CD4-positive, CD25-positive, alpha-beta regulatory T cell (primary cell): ENCODE results near the gene RIMBP2. TPM values are rescaled to one million over a fixed set of nuclear protein-coding genes. Genes with fewer than 3 reads are reported as not detected.

Experiments
- ATAC-seq, 2 donors: fragments of 150-1000 bp; cut with Tn5 transposase; one replicate each; pipeline ENCODE4 v1.10.0; 2021; ENCODE audit warnings: low read depth in 2 of 2, moderate number of reproducible peaks in 2 of 2, moderate library complexity in 1 of 2
- DNase-seq, 3 donors: peaks; one replicate each; pipeline versions ENCODE4 v3.0.0 to v3.0.0-alpha.2; 2012 to 2022; ENCODE audit warnings: mixed read lengths in 1 of 3
- H3K27ac ChIP-seq: one replicate; pipeline ENCODE4 v1.7.0; 2013; ENCODE audit warnings: mild to moderate bottlenecking, low read length; ENCODE audit not compliant: insufficient read depth, poor library complexity, severe bottlenecking
- H3K27me3 ChIP-seq: one replicate; pipeline ENCODE4 v1.7.0; 2013; ENCODE audit warnings: low read length; ENCODE audit not compliant: control insufficient read depth, insufficient read depth
- H3K36me3 ChIP-seq: one replicate; pipeline ENCODE4 v1.7.0; 2013; ENCODE audit warnings: mild to moderate bottlenecking, low read length, moderate library complexity; ENCODE audit not compliant: control insufficient read depth, insufficient read depth
- H3K4me1 ChIP-seq: 2 replicates; pipeline ENCODE4 v1.7.0; 2013; ENCODE audit warnings: mild to moderate bottlenecking, low read length; ENCODE audit not compliant: insufficient read depth, control insufficient read depth, poor library complexity, severe bottlenecking
- H3K4me3 ChIP-seq: one replicate; pipeline ENCODE4 v1.7.0; 2013; ENCODE audit warnings: low read depth, mild to moderate bottlenecking, low read length, moderate library complexity
- H3K9me3 ChIP-seq, 2 experiments: 1 replicate in 1 of 2; 2 replicates in 1 of 2; pipeline ENCODE4 v1.7.0; 2013; ENCODE audit warnings: low read length in 2 of 2, mild to moderate bottlenecking in 1 of 2, moderate library complexity in 1 of 2; ENCODE audit not compliant: control insufficient read depth in 2 of 2
- H3K27ac Mint-ChIP-seq, 3 donors: one replicate each; pipeline ENCODE4 v1.8.0; 2020 to 2022; ENCODE audit warnings: mild to moderate bottlenecking in 3 of 3, mixed read lengths in 3 of 3, moderate library complexity in 2 of 3
- H3K27me3 Mint-ChIP-seq: one replicate; pipeline ENCODE4 v1.8.0; 2022; ENCODE audit warnings: mild to moderate bottlenecking, mixed read lengths
- H3K36me3 Mint-ChIP-seq: one replicate; pipeline ENCODE4 v1.8.0; 2020; ENCODE audit warnings: mixed read lengths
- H3K4me1 Mint-ChIP-seq, 4 donors: one replicate each; pipeline ENCODE4 v1.8.0; 2020 to 2022; ENCODE audit warnings: mixed read lengths in 4 of 4, mild to moderate bottlenecking in 1 of 4
- H3K4me3 Mint-ChIP-seq, 4 donors: one replicate each; pipeline ENCODE4 v1.8.0; 2020 to 2022; ENCODE audit warnings: mild to moderate bottlenecking in 4 of 4, mixed read lengths in 4 of 4, moderate library complexity in 3 of 4
- H3K9me3 Mint-ChIP-seq, 7 donors: one replicate each; pipeline ENCODE4 v1.8.0; 2020 to 2022; ENCODE audit warnings: mixed read lengths in 7 of 7, mild to moderate bottlenecking in 3 of 7, moderate library complexity in 2 of 7
- polyA plus RNA-seq, 4 donors: library from polyadenylated mRNA; unstranded; fragments of 300-500 nt; fragmentation: Illumina TruSeq; gene quantifications; one replicate each; pipeline ENCODE4 v1.2.3, GENCODE V29; 2021
- total RNA-seq: library from RNA; stranded (reverse); gene quantifications from one replicate; pipeline ENCODE4 v1.2.3, GENCODE V29; 2022

Gene RIMBP2
- total and polyA plus RNA-seq, 5 donors from 2014 or later: not detected

GRCh38 chr12:130566446-130567155 lies 149.5 kb downstream of the RIMBP2 start:
- Histone ChIP-seq H3K27me3 (no peaks in the 10 kb centered on the region), H3K36me3 (no peaks in the 10 kb centered on the region), H3K9me3 (peaks cover 0 to 2% of the 10 kb centered on the region in 2 experiments), H3K4me3 (no peak overlapping the region), H3K27ac (no peak overlapping the region), H3K4me1 (no peaks in the 10 kb centered on the region)
- Mint-ChIP-seq H3K36me3 (no peaks in the 10 kb centered on the region), H3K9me3 (peaks cover 0 to 15% (median 3%) of the 10 kb centered on the region in 7 donors), H3K4me1 (no peaks in the 10 kb centered on the region), H3K27me3 (no peaks in the 10 kb centered on the region), H3K27ac (no peak overlapping the region), H3K4me3 (no peak overlapping the region)
- DNase-seq (no peak), ATAC-seq (no peak)

GRCh38 chr12:130565189-130565588 lies 150.9 kb downstream of the RIMBP2 start:
- H3K4me3 Mint-ChIP-seq: no peak overlapping the region
- Histone ChIP-seq H3K4me1 (no peaks in the 10 kb centered on the region), H3K9me3 (peaks cover 0 to 2% of the 10 kb centered on the region in 2 experiments), H3K4me3 (no peak overlapping the region), H3K27me3 (no peaks in the 10 kb centered on the region), H3K27ac (no peak overlapping the region), H3K36me3 (no peaks in the 10 kb centered on the region)
- ATAC-seq (no peak), DNase-seq (no peak)
- H3K4me1 Mint-ChIP-seq: no peaks in the 10 kb centered on the region
- no peaks in the 10 kb centered on the region for H3K27me3 Mint-ChIP-seq
- H3K9me3 Mint-ChIP-seq: peaks cover 0 to 18% (median 5%) of the 10 kb centered on the region in 7 donors
- no peaks in the 10 kb centered on the region for H3K36me3 Mint-ChIP-seq
- no peak overlapping the region for H3K27ac Mint-ChIP-seq

DNA sequence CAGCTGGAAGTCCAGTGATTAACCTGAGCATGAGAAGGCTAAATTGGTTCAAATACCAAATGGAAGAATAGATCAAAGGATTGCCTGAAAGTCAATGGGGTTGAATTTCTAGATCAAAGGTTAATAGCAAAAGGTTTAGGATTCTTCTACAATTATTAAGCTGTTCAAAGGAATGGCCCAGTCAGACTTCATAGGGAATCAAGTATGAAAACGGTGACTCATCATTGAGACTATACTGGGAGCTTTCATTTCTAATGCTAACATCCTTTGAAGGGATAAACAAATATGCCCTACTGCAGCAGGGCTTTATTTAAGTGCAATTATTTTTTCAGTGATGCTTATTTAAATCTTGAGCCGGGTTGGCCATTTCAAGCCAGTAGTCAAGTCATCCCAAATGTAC lies 152.8 kb downstream of the RIMBP2 start:
- no peak overlapping the region for H3K27ac ChIP-seq
- no peaks in the 10 kb centered on the region for H3K27me3 Mint-ChIP-seq
- H3K9me3 ChIP-seq: peaks cover 0 to 2% of the 10 kb centered on the region in 2 experiments
- no peak overlapping the region for H3K4me3 Mint-ChIP-seq
- DNase-seq (no peak), ATAC-seq (no peak)
- H3K36me3 Mint-ChIP-seq: no peaks in the 10 kb centered on the region
- H3K9me3 Mint-ChIP-seq: peaks cover 0 to 18% (median 5%) of the 10 kb centered on the region in 7 donors
- H3K4me1 Mint-ChIP-seq: no peaks in the 10 kb centered on the region
- no peaks in the 10 kb centered on the region for H3K27me3 ChIP-seq
- no peak overlapping the region for H3K4me3 ChIP-seq
- no peak overlapping the region for H3K27ac Mint-ChIP-seq
- no peaks in the 10 kb centered on the region for H3K36me3 ChIP-seq
- H3K4me1 ChIP-seq: no peaks in the 10 kb centered on the region

DNA sequence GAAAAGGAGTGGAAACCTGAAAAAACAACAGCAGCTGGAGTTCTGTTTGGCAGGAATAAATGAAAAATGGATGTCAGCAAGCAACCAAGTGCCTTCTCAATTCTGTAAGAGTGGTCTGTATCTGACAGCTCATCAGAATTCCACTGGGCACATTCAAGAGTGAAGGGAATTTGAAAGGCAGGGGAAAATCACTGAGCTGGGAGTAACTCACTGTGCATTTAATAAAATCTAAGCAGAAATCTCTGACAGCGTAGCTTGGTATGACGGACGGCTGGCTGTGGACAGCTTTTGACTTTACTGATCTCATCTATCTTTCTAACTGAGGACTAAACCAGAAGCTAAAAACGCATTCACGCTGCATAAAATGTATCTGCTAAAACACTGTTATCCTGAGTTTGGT lies 153.4 kb downstream of the RIMBP2 start:
- DNase-seq: no peak

DNA sequence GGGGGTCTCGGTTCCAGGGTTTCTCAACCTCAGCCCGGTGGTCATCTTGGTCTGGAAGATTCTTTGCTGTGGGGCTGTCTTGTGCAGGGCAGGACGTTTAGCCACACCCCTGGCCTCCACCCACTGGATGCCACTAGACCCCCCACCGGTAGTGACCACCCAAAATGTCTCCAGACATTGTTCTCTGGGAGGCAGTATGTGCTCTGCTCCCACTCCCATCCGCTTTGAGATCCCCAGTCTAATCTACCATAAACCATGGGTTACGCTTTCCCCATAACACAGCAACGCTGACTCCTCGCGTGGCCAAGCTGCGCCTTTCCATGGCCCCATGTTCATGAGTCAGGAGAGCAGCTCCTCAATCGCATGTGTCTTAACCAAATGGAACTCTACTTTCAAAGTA lies 155.8 kb downstream of the RIMBP2 start:
- Mint-ChIP-seq H3K9me3 (peaks cover 0 to 12% (median 1%) of the 10 kb centered on the region in 7 donors), H3K27me3 (no peaks in the 10 kb centered on the region), H3K36me3 (no peaks in the 10 kb centered on the region), H3K4me1 (no peaks in the 10 kb centered on the region), H3K27ac (no peak overlapping the region), H3K4me3 (no peak overlapping the region)
- peaks cover 0 to 2% of the 10 kb centered on the region in 2 experiments for H3K9me3 ChIP-seq
- ATAC-seq (no peak), DNase-seq (no peak)
- no peaks in the 10 kb centered on the region for H3K27me3 ChIP-seq
- H3K4me1 ChIP-seq: no peaks in the 10 kb centered on the region
- H3K36me3 ChIP-seq: no peaks in the 10 kb centered on the region
- H3K4me3 ChIP-seq: no peak overlapping the region
- no peak overlapping the region for H3K27ac ChIP-seq

More for the DNA sequence above, 153.4 kb downstream of the RIMBP2 start:
- H3K9me3 ChIP-seq: peaks cover 0 to 2% of the 10 kb centered on the region in 2 experiments
- no peak for ATAC-seq
- no peak overlapping the region for H3K27ac ChIP-seq
- Mint-ChIP-seq H3K9me3 (peaks cover 0 to 18% (median 5%) of the 10 kb centered on the region in 7 donors), H3K27ac (no peak overlapping the region), H3K27me3 (no peaks in the 10 kb centered on the region), H3K4me3 (no peak overlapping the region), H3K4me1 (no peaks in the 10 kb centered on the region), H3K36me3 (no peaks in the 10 kb centered on the region)
- no peak overlapping the region for H3K4me3 ChIP-seq
- no peaks in the 10 kb centered on the region for H3K4me1 ChIP-seq
- no peaks in the 10 kb centered on the region for H3K27me3 ChIP-seq
- H3K36me3 ChIP-seq: no peaks in the 10 kb centered on the region

DNA sequence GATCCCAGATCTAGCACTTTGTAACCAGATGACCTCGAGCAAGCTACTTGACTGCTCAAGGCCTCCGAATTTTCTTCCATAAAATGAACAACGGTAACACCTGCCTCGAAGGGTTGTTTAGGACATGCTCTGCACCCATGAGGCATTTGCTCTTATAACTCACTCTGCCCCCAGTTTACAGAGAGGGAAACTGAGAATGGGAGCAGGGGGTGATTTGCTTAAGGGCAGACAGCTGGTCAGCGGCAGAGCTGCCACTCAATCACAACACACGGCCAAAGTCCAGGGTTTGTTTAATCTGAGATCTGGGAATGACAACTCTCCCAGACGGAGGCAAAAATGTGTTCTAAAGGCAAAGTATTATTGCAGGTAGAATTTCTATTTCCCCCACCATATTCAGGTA lies 156.3 kb downstream of the RIMBP2 start:
- H3K27me3 Mint-ChIP-seq: no peaks in the 10 kb centered on the region
- no peaks in the 10 kb centered on the region for H3K27me3 ChIP-seq

GRCh38 chr12:130557886-130558765 lies 158.0 kb downstream of the RIMBP2 start:
- no peak overlapping the region for H3K27ac ChIP-seq
- no peak overlapping the region for H3K27ac Mint-ChIP-seq

More for the DNA sequence above, 156.3 kb downstream of the RIMBP2 start:
- Histone ChIP-seq H3K36me3 (no peaks in the 10 kb centered on the region), H3K4me3 (no peak overlapping the region), H3K9me3 (peaks cover 0 to 2% of the 10 kb centered on the region in 2 experiments), H3K4me1 (no peaks in the 10 kb centered on the region), H3K27ac (no peak overlapping the region)
- DNase-seq (no peak), ATAC-seq (no peak)
- Mint-ChIP-seq H3K9me3 (peaks cover 0 to 11% (median 0%) of the 10 kb centered on the region in 7 donors), H3K4me3 (no peak overlapping the region), H3K4me1 (no peaks in the 10 kb centered on the region), H3K36me3 (no peaks in the 10 kb centered on the region), H3K27ac (no peak overlapping the region)

More at GRCh38 chr12:130557886-130558765, 158.0 kb downstream of the RIMBP2 start:
- Mint-ChIP-seq H3K4me1 (no peaks in the 10 kb centered on the region), H3K27me3 (no peaks in the 10 kb centered on the region), H3K4me3 (no peak overlapping the region), H3K36me3 (no peaks in the 10 kb centered on the region), H3K9me3 (peaks cover 0 to 4% (median under 1%) of the 10 kb centered on the region in 7 donors)
- Histone ChIP-seq H3K4me1 (no peaks in the 10 kb centered on the region), H3K4me3 (no peak overlapping the region), H3K27me3 (no peaks in the 10 kb centered on the region), H3K9me3 (no peaks in the 10 kb centered on the region), H3K36me3 (no peaks in the 10 kb centered on the region)
- ATAC-seq (no peak), DNase-seq (no peak)
